Thyroid gland (tissue), 4 donors: Measurements from ENCODE around the gene NRN1. TPM values are rescaled to one million over a fixed set of nuclear protein-coding genes. Genes with fewer than 3 reads are reported as not detected.
"Not testable (repeated sequence)": the region's sequence is repeated elsewhere in the genome, so short reads cannot be mapped to it uniquely, and the experiment has no call there.

Experiments
- DNase-seq, 2 donors: peaks; one replicate each; pipeline ENCODE4 v3.0.0-alpha.2; 2019
- H3K27ac ChIP-seq, 3 donors: fragments of 200-600 bp; sonication (generic); 1 replicate in 2 of 3; 2 replicates in 1 of 3; pipeline ENCODE4 v1.5.1; 2016 to 2019; ENCODE audit warnings: mild to moderate bottlenecking in 1 of 3, moderate library complexity in 1 of 3
- H3K27me3 ChIP-seq: fragments of 200-600 bp; sonication (generic); one replicate; pipeline ENCODE4 v1.5.1; 2019
- H3K36me3 ChIP-seq, 2 donors: fragments of 200-600 bp; sonication (generic); one replicate each; pipeline ENCODE4 v1.5.1; 2016 to 2019
- H3K4me1 ChIP-seq, 2 donors: fragments of 200-600 bp; sonication (generic); one replicate each; pipeline ENCODE4 v1.5.1; 2017 to 2019
- H3K4me3 ChIP-seq, 3 donors: fragments of 200-600 bp; sonication (generic); replicated peaks in 1 of 3; 1 replicate in 2 of 3; 2 replicates in 1 of 3; pipeline ENCODE4 v1.5.1; 2016; ENCODE audit warnings: mild to moderate bottlenecking in 1 of 3
- H3K9me3 ChIP-seq: fragments of 200-600 bp; sonication (generic); one replicate; pipeline ENCODE4 v1.5.1; 2017
- CTCF ChIP-seq, 6 experiments: fragments of 200-600 bp in 3 of 6; fragments of 450-650 bp in 3 of 6; sonication (generic) in 3 of 6; IDR thresholded peaks; one replicate each; pipeline ENCODE4 v1.5.1; 2016 to 2019; ENCODE audit warnings: antibody characterized with exemption in 6 of 6, mild to moderate bottlenecking in 2 of 6, inconsistent platforms in 1 of 6, moderate library complexity in 1 of 6
- POLR2A ChIP-seq, 2 donors: fragments of 450-650 bp; IDR thresholded peaks; one replicate each; pipeline ENCODE4 v1.6.1; 2017; ENCODE audit warnings: antibody characterized with exemption in 2 of 2, mild to moderate bottlenecking in 2 of 2, moderate library complexity in 1 of 2
- WGBS, 2 donors: methylation state at CpG; one replicate each; pipeline ENCODE4 v1.1.5; 2017; 5-methylcytosine and 5-hydroxymethylcytosine counted together
- intact Hi-C: fragments of 100-400 bp; cut with DNase I; formaldehyde crosslinking; loops from one replicate; pipeline ENCODE4 v1.15.1; 2023
- total RNA-seq, 4 donors: library from RNA; depleted of rRNA; stranded (reverse); fragments of >200 nt; gene quantifications; one replicate each; pipeline ENCODE4 v1.2.3, GENCODE V29; 2016

NRN1 gene
- total RNA-seq, 4 donors from 2014 or later = 1.1 to 10.3 (median 6.2) TPM

- Histone ChIP-seq H3K27ac (no peak overlapping the region), H3K9me3 (no peaks in the 10 kb centered on the region), H3K27me3 (no peaks in the 10 kb centered on the region), H3K4me1 (no peaks in the 10 kb centered on the region), H3K36me3 (no peaks in the 10 kb centered on the region), H3K4me3 (no peak overlapping the region)
- TF ChIP-seq CTCF (IDR thresholded peaks at IDR 0.05) (no peak), POLR2A (IDR thresholded peaks at IDR 0.05) (no peak)
- DNase-seq = no peak
- 91 to 92% methylated on average over 4 of the region's 4 CpGs for WGBS, 2 donors
- intact Hi-C loops = no loop called here
Measured at GRCh38 chr6:6037179-6037578, 30.5 kb upstream of the NRN1 start.

- Histone ChIP-seq H3K36me3 (no peaks in the 10 kb centered on the region), H3K27ac (no peak overlapping the region), H3K4me1 (no peaks in the 10 kb centered on the region), H3K9me3 (no peaks in the 10 kb centered on the region), H3K4me3 (no peak overlapping the region), H3K27me3 (no peaks in the 10 kb centered on the region)
- no peak for TF ChIP-seq POLR2A (IDR thresholded peaks at IDR 0.05)
- no peak for TF ChIP-seq CTCF (IDR thresholded peaks at IDR 0.05)
- 74 to 77% methylated on average over 4 of the region's 4 CpGs for WGBS, 2 donors
- intact Hi-C loops = no loop called here
- no peak for DNase-seq
Measured at GRCh38 chr6:6033858-6034257, 27.1 kb upstream of the NRN1 start.

- Histone ChIP-seq H3K27ac (peak overlapping the region in 1 of 3 donors; percentile 28), H3K9me3 (no peaks in the 10 kb centered on the region), H3K4me1 (peaks cover 0 to 4% of the 10 kb centered on the region in 2 donors), H3K36me3 (no peaks in the 10 kb centered on the region), H3K27me3 (no peaks in the 10 kb centered on the region), H3K4me3 (no peak overlapping the region)
- 68 to 80% methylated on average over 2 of the region's 2 CpGs for WGBS, 2 donors
- intact Hi-C loops = no loop called here
- TF ChIP-seq CTCF (IDR thresholded peaks at IDR 0.05) (no peak), POLR2A (IDR thresholded peaks at IDR 0.05) (no peak)
- DNase-seq = no peak
Measured at GRCh38 chr6:6026513-6027205, 19.9 kb upstream of the NRN1 start.

- Histone ChIP-seq H3K27me3 (no peaks in the 10 kb centered on the region), H3K36me3 (no peaks in the 10 kb centered on the region), H3K27ac (no peak overlapping the region), H3K9me3 (no peaks in the 10 kb centered on the region), H3K4me3 (no peak overlapping the region), H3K4me1 (peaks cover 0 to 4% of the 10 kb centered on the region in 2 donors)
- no peak for TF ChIP-seq POLR2A (IDR thresholded peaks at IDR 0.05)
- no peak for TF ChIP-seq CTCF (IDR thresholded peaks at IDR 0.05)
- intact Hi-C loops = no loop called here
- DNase-seq = no peak
- WGBS, 2 donors = 75 to 92% methylated on average over 5 of the region's 5 CpGs
Measured at GRCh38 chr6:6025736-6026135, 19.0 kb upstream of the NRN1 start.

GRCh38 chr6:6024220-6024619 is 17.5 kb upstream of the NRN1 start:
- no peaks in the 10 kb centered on the region for H3K27me3 ChIP-seq
- intact Hi-C loops = no loop called here
- no peaks in the 10 kb centered on the region for H3K36me3 ChIP-seq
- TF ChIP-seq POLR2A (IDR thresholded peaks at IDR 0.05) (no peak), CTCF (IDR thresholded peaks at IDR 0.05) (no peak)
- no peaks in the 10 kb centered on the region for H3K9me3 ChIP-seq
- 34 to 40% methylated on average over 5 of the region's 5 CpGs for WGBS, 2 donors
- no peak overlapping the region for H3K4me3 ChIP-seq
- peak in 1 of 2 donors; percentile 7 for DNase-seq
- peaks cover 0 to 4% of the 10 kb centered on the region in 2 donors for H3K4me1 ChIP-seq
- H3K27ac ChIP-seq = no peak overlapping the region

GRCh38 chr6:6022841-6023240 is 16.1 kb upstream of the NRN1 start:
- H3K4me1 ChIP-seq, intact Hi-C loops, H3K9me3 ChIP-seq, H3K36me3 ChIP-seq, H3K27me3 ChIP-seq, H3K4me3 ChIP-seq, DNase-seq, H3K27ac ChIP-seq: not testable (repeated sequence)
- WGBS, 2 donors = 79 to 97% methylated on average over 2 of the region's 2 CpGs
